GM18520 (cell line): ENCODE measurements around the gene PPP2R1A.
A peak's percentile ranks its signal among the peaks of the same experiment; 100 is the strongest.
"Not testable (repeated sequence)": the region's sequence is repeated elsewhere in the genome, so short reads cannot be mapped to it uniquely, and the experiment has no call there.

ENCODE experiments used
- ATAC-seq: cut with Tn5 transposase; IDR thresholded peaks from one replicate; pipeline ENCODE4 v1.9.1; 2021; ENCODE audit not compliant: unreplicated experiment

Gene PPP2R1A

DNA sequence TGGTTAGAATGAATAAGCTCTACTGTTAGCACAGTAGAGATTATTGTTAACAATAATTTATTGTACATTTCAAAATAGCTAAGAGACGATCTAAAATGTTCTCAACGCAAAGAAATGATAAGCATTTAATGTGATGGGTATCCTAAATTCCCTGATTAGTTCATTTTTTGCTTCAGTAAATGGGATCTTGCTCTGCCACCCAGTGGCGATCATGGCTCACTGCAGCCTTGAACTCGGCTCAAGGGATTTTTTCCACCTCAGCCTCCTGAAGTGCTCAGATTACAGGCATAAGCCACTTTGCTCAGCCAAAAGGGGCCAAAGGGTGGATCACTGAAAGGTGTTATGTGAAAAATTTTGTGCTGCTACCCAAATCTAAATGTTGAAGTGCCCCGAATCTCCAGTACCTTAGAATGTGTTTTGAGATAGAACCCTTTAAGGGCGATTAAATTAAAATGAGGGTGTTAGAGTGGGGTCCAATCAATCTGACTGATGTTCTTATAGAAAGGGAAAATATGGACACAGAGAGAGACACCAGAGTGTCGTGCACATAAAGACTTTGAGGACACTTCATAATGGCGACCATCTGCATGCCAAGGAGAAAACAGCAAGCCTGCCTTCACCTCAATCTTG lies 48.0 kb downstream of the PPP2R1A start:
- no peak for ATAC-seq

DNA sequence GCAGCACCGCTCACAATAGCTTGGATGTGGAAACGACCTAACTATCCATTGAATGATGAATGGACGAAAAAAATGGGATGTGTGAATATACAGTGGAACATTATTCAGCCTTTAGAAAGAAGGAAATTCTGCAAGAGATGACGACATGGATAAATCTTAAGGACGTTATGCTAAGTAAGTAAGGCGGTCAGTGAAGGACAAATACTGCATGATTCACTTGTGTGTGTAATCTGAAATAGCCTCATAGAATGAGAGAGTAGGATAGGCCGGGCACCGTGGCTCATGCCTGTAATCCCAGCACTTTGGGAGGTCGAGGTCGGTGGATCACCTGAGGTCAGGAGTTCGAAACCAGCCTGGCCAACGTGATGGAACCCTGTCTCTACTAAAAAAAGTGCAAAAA lies 54.2 kb downstream of the PPP2R1A start:
- no peak for ATAC-seq

DNA sequence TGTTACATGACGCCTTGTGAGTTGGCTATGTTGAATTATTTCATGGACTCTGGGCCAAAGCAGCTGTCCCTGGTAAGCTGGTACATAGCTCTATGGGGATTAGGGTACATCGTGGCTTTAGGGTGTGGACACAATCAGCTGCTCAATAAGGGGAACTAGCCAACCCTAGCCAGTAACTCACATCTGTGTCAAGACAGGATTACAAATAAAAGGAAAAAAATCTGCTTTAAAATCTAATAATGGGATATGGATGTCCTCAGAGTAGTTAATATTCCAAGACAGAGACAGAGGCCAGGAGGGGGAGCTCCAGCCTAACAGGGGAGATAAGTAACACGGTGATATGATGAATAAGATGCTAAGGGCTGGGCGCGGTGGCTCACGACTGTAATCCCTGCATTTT lies 58.4 kb downstream of the PPP2R1A start:
- no peak for ATAC-seq

DNA sequence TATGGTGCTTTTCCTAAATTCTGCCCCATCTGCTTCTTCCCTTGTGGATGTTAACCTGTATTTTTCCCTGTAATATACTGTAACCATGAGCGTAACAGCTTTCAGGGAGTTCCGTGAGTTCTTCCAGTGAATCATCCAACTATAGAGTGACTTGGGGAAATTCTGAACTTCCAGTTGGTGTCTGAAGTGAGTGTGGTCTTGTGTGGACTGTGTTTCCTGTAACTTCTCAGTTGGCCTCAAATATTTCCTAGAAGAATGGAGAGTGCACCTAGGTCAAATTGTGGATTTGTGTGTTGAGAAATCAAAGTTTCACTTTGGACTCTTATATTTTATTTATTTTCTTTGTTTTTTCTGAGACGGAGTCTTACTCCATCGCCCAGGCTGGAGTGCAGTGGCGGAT lies 68.6 kb downstream of the PPP2R1A start:
- ATAC-seq = no peak

DNA sequence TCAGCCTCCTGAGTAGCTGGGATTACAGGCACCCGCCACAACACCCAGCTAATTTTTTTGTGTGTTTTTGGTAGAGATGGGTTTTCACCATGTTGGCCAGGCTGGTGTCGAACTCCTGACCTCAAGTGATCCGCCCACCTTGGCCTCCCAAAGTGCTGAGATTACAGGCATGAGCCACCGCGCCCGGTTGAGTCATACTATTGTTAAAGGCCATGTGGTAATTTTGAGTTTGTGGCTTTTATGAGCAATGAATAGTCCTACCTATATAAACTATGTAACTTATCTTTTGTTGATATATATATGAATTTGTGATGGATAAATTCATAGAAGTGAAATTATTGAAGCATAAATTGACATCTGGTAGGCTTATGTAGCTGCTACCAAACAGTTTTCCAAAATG lies 75.7 kb downstream of the PPP2R1A start:
- not testable (repeated sequence) for ATAC-seq

DNA sequence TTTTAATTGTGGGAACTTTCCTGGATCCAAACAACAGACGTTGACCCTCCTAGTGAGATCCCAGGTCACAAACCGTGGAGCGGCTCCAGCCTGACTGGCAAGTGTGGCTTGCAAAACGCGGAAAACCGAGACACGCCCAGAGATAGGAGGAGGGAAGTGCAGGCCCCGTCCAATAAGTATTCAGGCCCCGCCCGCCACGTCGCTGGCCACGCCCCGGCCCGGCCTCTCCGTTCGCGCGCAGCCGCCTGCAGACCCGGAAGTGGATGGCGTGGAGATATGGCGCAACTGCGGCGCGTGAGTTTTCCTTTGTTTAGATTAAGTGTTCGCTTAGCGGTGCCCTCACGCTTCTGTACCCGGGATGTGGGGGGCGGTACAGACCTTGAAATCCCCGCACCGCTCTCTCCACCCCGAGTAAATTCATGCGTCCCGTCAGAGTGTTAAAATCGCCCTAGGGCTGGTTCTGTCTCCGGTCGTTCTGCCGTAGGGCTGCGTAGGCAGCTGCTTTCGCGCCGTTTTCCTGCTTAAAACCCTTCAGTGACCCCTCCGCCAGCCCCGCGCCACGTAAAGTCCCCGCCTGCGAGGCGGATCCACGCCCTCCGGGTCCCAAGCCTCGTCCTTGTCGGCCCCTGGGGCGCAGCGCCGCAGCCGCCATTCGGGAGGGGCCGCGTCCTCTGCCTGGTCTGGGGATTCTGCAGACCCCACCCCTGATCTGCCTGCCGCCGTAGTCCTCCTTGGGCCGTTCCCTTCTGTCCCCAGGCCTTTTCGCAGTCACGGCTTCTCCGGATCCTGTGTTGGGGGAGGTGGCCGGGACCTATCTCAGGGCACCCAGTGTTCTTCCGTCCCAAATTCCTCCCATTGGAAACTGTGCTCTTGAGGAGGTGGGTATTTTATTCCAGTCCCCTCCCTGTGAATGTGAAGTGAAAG lies 79.7 kb downstream of the PPP2R1A start, which contains the start of gene ZNF766:
Gene ZNF766 (plus strand): TSS at position 250 of the 924 bp plus-strand sequence. CDS start 27 bp downstream, at position 277.
- peak; percentile 86 for ATAC-seq

DNA sequence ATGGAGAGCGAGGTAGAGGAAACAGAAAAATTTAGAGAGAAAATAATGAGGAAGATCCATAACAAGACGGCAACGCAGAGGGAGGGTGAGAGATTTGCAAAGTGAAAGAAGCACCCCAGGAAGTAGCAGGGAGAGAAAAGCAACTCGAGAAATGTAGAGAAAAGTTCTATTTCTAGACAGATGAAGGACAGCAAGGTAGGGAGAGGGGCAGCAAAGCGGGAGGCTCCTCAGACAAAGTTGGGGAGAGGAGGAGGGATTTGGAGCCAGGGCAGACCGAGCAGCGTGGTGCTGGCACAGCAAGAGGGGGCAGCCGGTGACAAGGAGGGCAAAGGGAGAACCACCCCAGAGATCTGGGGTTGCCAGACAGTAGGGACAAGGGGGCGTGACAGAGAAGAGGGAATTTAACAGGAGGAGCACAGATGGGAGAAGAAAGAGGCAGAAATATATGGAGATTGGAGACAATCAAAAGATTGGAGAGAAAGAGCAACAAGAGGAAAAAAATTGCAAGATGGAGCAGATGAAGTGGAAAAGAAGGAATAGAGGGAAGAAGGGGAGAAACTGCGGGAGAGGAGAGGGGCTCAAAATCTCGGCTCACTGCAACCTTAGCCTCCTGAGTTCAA lies 80.5 kb downstream of the PPP2R1A start:
- no peak for ATAC-seq

DNA sequence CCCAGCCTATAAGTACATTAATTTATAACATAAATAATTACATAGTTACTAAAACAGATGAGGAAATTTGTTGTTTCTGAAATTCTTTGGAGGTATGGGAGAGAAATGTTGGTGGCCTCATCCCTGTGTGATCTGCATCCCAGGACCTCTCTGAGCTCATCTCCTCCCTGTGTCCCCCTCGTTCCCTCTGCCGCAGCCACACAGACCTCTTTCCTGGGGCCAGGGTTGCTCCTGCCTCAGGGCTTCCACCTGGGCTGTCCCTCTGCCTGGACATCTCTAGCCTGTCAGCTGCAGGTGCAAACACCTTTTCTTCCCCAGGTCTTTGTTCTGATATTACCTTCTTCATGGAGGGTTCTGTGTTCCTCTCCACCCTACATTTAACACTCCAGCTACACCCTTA lies 83.4 kb downstream of the PPP2R1A start:
- ATAC-seq = no peak

DNA sequence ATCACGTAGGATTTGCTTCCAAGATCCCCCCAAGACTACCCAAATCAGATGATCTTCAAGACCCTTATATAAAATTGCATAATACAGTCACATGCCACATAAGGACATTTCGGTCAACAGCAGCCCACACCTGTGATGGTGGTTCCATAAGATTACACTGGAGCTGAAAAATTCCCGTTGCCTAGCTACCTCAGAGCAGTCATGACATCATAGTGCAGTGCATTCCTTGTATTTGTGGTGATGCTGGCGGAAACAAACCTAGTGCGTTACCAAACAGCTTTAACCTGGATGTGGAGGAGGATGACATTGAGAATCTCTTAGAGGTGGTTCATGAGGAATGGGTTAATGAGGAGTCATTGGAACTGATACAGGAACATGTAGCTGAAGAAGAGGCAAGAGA lies 84.3 kb downstream of the PPP2R1A start:
- no peak for ATAC-seq

DNA sequence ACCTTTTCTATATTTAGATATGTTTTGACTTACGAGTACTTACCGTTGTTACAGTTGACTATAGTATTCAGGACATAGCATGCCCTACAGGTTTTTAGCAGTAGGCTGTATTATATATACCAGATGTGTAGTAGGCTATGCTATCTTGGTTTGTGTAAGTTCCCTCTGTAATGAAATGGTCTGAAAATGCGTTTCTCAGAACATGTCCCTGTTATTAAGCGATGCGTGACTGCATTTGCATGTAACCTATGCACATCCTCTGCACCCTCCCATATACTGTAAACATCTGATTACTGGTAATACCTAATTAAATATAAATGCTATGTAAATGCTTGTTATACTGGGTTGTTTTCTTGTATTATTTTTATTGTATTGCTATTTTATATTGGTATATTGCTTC lies 86.1 kb downstream of the PPP2R1A start:
- ATAC-seq = no peak

DNA sequence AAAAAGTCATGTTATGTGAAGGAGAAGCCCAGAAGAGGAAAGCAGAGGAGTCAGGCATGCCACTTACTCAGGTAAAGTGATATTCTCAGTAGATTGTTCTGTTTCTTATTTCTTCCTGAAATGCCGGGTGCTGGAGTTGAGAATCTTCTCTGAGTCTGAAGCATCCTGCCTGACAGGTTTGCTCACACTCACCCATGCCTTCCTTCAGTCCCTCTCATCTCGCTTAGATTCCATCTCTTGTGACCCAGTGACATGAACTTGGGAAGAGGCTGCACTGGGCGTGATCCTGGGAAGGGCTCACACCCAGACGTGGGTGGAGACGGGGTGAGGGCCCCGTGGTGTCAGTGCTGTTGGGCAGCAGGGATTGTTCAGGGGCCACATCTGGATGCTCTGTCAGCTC lies 87.6 kb downstream of the PPP2R1A start:
- ATAC-seq = no peak
